TTC549 (cell line): Measurements from ENCODE around the gene MTIF2.
"Not testable (repeated sequence)": the region's sequence is repeated elsewhere in the genome, so short reads cannot be mapped to it uniquely, and the experiment has no call there.

Source experiments
- FAIRE-seq: peaks from 2 replicates; lab custom pipeline; 2012; peaks lifted over from hg19 to GRCh38; lab: Jason Lieb, UNC

MTIF2 gene

DNA sequence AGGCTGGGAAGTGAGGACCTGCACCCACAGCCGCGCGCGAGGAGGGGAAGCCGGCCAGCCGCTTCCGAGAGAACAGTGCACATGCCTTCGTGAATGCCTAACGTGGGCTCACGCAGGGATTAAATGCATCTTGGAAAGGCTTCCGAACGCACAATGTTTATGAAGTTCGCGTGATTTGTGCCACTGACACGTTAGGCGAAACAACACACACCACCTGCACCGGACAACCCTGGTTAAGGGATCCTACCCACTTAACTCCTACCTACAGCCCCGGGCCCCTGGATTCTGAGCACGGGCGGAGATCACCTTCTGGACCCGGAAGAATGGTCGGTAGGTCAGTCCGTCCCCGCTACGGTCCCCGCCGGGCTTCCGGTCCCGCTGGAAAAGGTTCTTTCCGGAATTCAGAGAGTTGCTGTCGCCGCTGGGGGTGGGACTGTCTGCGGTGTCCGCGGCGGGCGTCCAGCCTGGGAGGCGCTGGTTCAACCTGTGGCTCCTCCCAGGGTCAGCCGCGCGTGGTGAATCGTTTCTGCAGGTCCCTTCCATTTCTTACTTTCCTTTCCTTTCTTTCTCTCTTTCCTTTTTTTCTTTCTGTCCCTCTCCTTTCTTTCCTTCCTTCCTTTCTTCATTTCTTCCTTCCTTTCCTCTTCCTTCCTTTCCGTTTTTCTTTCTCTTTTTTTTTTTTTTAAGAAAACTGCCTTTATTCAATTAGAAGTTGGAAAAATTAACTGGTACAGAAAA lies at the start of gene MTIF2:
MTIF2 (minus strand) TSS at position 325 of the 738 bp plus-strand sequence. CDS start 5,373 bp downstream, outside the sequence.
- peak; percentile 76 for FAIRE-seq

- FAIRE-seq: no peak
Observed at GRCh38 chr2:55314985-55315384, 46.0 kb upstream of the MTIF2 start.

DNA sequence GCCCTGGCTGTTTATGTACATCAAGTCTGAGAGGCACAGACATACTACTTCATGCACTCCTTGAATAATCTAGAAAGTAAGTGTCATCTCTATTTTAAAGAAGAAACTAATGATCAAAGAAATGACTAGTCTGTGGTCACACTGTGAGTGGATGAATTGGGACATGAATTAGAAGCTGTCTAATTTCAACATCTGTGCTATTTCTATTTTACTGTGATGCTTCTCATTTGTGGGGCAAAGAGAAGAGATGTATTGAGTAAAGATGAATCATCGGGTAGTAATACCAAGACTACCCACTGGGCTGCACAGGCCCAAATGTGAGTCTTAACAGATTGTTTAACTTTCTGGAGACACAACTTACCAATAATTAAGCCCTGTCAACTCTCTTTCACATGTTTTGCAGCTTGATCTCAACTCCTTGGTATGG lies 42.4 kb upstream of the MTIF2 start:
- FAIRE-seq: no peak

DNA sequence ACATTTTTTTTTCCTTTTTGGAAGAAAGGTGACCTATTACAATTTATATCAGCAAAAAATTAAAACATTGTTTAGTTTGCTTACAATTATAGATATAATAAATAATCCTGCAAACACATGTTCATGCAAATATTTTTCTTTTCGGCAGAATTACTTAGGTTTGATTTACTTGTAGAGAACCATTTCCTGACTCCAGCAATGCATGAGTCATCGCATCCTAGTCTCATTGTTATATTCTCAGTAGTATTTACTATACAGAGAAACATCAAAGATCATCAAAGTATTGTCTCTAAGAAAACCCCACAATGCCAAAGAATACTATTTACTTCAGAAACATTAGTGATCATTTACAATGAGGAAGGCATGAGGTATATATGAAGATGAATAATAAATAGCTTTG lies 40.4 kb upstream of the MTIF2 start:
- peak; percentile 36 for FAIRE-seq

GRCh38 chr2:55302241-55302640 lies 33.2 kb upstream of the MTIF2 start:
- FAIRE-seq: no peak

DNA sequence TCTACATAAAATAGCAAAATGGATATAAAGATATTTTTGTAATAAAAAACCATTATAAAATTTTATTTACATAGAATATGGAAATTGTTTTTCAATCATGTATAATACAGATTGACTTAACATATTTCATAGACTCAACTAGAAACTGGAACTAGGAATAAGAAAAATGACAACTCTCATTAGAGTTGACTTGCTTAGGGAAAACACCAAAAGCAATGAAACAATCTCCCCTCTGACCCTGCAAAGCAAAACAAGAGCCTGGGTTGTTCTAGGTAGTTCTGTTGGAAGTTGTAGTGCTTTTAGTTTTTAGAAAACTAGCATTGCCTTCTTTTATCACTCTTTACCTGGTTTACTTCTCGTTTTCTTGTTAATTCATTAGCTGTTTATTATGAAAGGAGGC lies 32.2 kb upstream of the MTIF2 start:
- peak; percentile 53 for FAIRE-seq

GRCh38 chr2:55296393-55296792 lies 27.4 kb upstream of the MTIF2 start:
- FAIRE-seq: no peak

- no peak for FAIRE-seq
Observed at GRCh38 chr2:55283083-55283482, 14.1 kb upstream of the MTIF2 start.

DNA sequence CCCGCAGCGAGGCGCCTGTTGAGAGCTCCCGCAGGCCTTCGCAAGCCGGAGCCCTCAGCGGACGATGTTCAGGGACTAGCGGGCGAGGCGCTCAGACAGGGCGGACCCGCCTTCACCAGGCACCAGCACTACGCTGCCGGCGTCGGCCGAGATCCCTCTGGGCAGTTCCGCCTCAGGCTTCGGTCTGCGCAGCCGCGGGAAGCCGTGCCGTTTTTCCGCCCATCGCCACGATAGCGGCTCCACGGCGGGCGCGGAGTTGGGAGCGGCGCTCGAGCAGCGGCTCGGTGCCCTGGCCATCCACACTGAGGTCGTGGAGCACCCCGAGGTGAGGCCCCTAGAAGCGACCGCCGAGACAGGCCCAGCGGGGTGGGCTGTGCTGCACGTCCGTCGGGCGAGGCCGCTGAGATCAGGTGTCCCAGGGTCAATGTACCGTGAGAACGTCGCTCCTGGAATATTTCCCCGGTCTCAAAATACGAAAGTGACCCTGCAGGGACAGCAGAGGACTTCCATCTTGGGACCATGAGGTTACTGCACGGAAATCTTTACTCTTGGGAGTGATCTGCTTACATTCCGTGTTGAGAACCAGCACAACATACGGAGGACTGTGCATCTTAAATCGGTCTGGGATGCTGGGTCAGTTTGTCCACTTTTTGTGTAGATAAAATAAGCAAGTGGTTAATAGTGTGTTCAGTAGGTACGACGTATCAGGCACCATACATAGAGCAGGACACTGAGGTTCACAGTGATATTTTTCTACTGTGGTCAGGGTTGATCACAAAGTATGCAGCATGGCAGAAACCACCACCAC lies 13.3 kb upstream of the MTIF2 start:
- FAIRE-seq: no peak

- not testable (repeated sequence) for FAIRE-seq
Observed at GRCh38 chr2:55280851-55281546, 12.0 kb upstream of the MTIF2 start.

GRCh38 chr2:55279859-55280424 lies 10.9 kb upstream of the MTIF2 start:
- FAIRE-seq: not testable (repeated sequence)

- FAIRE-seq: not testable (repeated sequence)
Observed at GRCh38 chr2:55279214-55279835, 10.3 kb upstream of the MTIF2 start.

DNA sequence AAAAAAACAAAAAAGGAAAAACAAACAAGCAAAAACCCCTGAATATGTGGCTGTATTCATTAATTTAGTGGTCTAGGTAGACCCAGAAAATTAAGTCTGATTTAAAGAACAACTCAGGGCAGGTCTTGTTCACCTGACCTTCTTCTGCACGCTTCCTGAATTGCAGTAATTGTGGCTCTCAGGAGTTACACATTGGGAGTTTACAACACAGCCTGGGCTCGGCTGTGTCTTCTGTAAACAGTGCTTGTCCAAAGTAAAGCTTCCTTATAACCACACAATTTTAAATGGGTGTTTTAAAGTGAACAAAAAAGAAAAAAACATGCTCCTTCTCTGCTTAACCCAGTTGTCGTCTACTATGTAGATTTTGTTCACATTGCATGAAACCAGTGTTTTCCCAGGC lies 8.3 kb upstream of the MTIF2 start:
- no peak for FAIRE-seq

DNA sequence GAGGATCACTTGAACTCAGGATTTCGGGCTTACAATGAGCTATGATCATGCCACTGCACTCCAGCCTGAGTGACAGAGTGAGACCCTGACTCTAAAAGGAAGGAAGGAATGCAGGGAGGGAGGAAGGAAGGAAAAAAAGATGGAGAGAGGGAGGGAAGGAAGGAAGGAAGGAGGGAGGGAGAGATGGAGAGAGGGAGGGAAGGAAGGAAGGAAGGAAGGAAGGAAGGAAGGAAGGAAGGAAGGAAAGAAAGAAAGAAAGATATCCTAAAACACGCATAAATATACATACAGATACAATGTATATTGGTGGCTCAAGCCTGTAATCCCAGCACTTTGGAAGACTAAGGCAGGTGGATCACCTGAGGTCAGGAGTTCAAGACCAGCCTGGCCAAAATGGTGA lies 5.3 kb upstream of the MTIF2 start:
- FAIRE-seq: not testable (repeated sequence)

- no peak for FAIRE-seq
Observed at GRCh38 chr2:55269645-55269990, 587 bp upstream of the MTIF2 start.

- FAIRE-seq: no peak
Observed at GRCh38 chr2:55268288-55268906, 634 bp downstream of the MTIF2 start.

DNA sequence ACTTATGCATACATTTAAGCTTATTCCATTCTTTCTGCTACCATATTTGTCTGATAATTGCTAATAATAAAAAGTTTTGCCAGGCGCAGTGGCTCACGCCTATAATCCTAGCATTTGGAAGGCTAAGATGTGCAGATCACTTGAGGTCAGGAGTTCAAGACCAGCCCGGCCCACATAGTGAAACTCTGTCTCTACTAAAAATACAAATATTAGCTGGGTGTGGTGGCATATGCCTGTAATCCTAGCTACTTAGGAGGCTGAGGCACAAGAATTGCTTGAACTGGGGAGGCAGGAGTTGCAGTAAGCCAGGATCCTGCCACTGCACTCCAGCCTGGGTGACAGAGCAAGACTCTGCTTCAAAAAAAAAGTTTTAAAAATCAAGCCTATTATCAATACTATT lies 9.4 kb downstream of the MTIF2 start:
- FAIRE-seq: not testable (repeated sequence)

GRCh38 chr2:55252832-55253231 lies 16.2 kb downstream of the MTIF2 start:
- no peak for FAIRE-seq

DNA sequence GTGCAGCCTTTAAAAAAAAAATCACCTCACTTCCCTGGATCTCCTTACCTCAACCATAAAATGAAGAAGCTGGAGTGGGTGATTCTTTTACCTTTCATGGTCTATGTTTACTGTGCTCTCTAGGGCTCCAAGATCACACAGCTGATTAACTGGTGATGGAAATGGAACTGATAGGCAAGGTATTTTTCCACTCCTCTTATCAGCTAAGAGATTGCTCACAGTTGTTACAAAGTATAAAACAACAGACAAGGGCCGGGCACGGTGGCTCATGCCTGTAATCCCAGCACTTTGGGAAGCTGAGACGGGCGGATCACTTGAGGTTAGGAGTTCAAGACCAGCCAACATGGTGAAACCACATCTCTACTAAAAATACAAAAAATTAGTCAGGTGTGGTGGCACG lies 22.0 kb downstream of the MTIF2 start:
- FAIRE-seq: no peak

- no peak for FAIRE-seq
Observed at GRCh38 chr2:55245411-55245810, 23.6 kb downstream of the MTIF2 start.

DNA sequence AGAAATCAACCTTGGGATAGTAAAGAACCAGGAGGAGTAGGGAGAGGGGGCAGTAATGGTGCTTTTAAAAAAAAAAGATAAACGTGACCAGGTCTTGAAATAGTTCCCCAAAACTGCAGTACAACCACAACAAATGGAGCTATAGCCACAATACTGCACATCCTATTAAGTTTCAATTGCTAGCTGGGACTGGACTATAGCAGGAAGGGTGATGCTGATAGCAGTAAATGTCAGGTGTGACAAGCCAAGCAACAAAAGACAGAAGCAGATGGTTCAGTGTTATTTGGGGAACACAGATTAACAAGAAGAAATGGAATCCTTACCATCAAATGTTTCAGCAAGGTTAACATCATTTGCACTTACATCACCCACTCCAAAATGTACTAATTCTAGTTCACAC lies 26.4 kb downstream of the MTIF2 start:
- FAIRE-seq: no peak

- not testable (repeated sequence) for FAIRE-seq
Observed at GRCh38 chr2:55241582-55241981, 27.4 kb downstream of the MTIF2 start.
